Measurements from ENCODE around the gene LOXL1.
A peak's percentile ranks its signal among the peaks of the same experiment; 100 is the strongest.
"Not testable (repeated sequence)": the region's sequence is repeated elsewhere in the genome, so short reads cannot be mapped to it uniquely, and the experiment has no call there.

The LOXL1 gene

DNA sequence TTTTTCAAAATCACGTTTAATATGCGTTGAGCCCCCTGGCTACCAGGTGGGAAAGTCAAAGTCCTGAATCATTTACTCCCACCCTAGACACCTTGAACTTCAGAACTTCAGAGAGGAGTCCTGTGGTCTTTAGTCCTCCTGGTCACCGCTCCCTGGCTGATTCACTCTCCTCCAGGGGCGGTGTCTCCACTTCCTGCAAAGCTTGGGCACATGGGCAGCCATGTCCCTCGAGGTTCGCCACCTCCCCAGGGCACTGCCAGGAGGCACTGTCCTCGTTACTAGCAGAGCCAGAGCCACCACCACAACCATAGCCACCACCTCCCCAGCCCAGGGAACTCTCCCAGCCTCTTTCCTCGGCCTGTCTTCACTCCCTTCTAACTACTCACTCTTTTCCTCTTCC, 31.0 kb downstream of the LOXL1 start:
- H3K4me3 ChIP-seq (ENCODE audit: low read depth in 1 of 5, low read length in 5 of 5), result no peak overlapping the region
- H3K27ac ChIP-seq (ENCODE audit: low read depth, low read length), result no peak overlapping the region
- peak overlapping the region in 1 of 5 donors; percentile 48 for H3K9ac ChIP-seq (ENCODE audit: low read length in 5 of 5)
- no peaks in the 10 kb centered on the region for H3K27me3 ChIP-seq (ENCODE audit: control insufficient read depth in 5 of 5, insufficient read depth in 4 of 5, low read length in 5 of 5)
- H3K4me1 ChIP-seq (ENCODE audit: control insufficient read depth in 5 of 5, insufficient read depth in 5 of 5, low read length in 5 of 5), result peaks cover 0 to 38% (median 20%) of the 10 kb centered on the region in 5 donors
- no peaks in the 10 kb centered on the region for H3K9me3 ChIP-seq (ENCODE audit: control insufficient read depth in 5 of 5, low read length in 5 of 5)
- H3K36me3 ChIP-seq (ENCODE audit: control insufficient read depth in 5 of 5, insufficient read depth in 5 of 5, low read length in 5 of 5), result peaks cover 0 to 3% (median 0%) of the 10 kb centered on the region in 5 donors

DNA sequence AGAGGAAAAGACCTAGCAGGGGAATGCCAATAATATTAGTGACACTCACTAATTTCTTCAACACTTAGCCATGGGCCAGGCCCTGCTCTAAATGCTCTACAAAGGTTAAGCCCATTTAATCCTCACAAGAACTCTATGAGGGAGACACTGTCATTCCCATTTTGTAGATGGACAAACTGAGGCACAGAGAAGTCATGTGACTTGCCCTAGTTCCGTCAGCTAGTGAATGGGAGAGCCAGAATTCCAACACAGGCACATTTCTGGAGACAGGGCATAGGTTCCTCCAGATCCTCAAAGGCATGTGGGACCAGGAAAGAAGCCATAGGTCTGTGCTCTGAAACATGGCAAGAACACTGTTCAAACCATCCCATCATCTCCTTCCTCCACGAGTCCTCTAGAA, 31.5 kb downstream of the LOXL1 start:
- H3K9me3 ChIP-seq (ENCODE audit: control insufficient read depth in 5 of 5, low read length in 5 of 5), result no peaks in the 10 kb centered on the region
- H3K27me3 ChIP-seq (ENCODE audit: control insufficient read depth in 5 of 5, insufficient read depth in 4 of 5, low read length in 5 of 5), result no peaks in the 10 kb centered on the region
- H3K4me3 ChIP-seq (ENCODE audit: low read depth in 1 of 5, low read length in 5 of 5), result no peak overlapping the region
- no peak overlapping the region for H3K27ac ChIP-seq (ENCODE audit: low read depth, low read length)
- H3K4me1 ChIP-seq (ENCODE audit: control insufficient read depth in 5 of 5, insufficient read depth in 5 of 5, low read length in 5 of 5), result peaks cover 0 to 33% (median 16%) of the 10 kb centered on the region in 5 donors
- H3K36me3 ChIP-seq (ENCODE audit: control insufficient read depth in 5 of 5, insufficient read depth in 5 of 5, low read length in 5 of 5), result no peaks in the 10 kb centered on the region
- H3K9ac ChIP-seq (ENCODE audit: low read length in 5 of 5), result peak overlapping the region in 1 of 5 donors; percentile 48

DNA sequence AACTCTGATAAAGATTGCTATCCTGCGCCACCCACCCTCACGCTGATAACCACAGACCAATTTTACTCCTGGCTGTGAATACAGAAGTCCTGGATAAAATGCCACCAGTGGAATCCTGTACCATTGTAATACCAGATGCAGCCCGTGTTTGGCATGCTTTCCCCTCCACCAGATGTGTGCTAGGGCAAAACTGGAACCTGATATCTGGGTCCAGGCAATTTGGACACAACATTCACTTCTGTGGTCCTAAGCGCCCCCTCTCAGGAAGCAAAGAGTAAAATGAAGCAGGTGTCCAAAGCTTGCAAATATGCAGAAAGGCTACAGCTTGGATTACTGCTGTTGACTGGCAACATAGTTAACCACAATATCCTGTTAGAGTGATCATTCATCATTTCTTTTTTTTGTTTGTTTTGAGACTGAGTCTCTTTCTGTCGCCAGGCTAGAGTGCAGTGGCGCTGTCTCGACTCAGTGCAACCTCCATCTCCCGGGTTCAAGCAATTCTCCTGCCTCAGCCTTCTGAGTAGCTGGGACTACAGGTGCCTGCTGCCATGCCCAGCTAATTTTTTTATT, 32.8 kb downstream of the LOXL1 start:
- H3K9ac ChIP-seq (ENCODE audit: low read length in 5 of 5), result no peak overlapping the region
- H3K9me3 ChIP-seq (ENCODE audit: control insufficient read depth in 5 of 5, low read length in 5 of 5), result no peaks in the 10 kb centered on the region
- H3K4me1 ChIP-seq (ENCODE audit: control insufficient read depth in 5 of 5, insufficient read depth in 5 of 5, low read length in 5 of 5), result peaks cover 0 to 23% (median 7%) of the 10 kb centered on the region in 5 donors
- H3K36me3 ChIP-seq (ENCODE audit: control insufficient read depth in 5 of 5, insufficient read depth in 5 of 5, low read length in 5 of 5), result no peaks in the 10 kb centered on the region
- no peak overlapping the region for H3K27ac ChIP-seq (ENCODE audit: low read depth, low read length)
- H3K27me3 ChIP-seq (ENCODE audit: control insufficient read depth in 5 of 5, insufficient read depth in 4 of 5, low read length in 5 of 5), result no peaks in the 10 kb centered on the region
- H3K4me3 ChIP-seq (ENCODE audit: low read depth in 1 of 5, low read length in 5 of 5), result no peak overlapping the region

DNA sequence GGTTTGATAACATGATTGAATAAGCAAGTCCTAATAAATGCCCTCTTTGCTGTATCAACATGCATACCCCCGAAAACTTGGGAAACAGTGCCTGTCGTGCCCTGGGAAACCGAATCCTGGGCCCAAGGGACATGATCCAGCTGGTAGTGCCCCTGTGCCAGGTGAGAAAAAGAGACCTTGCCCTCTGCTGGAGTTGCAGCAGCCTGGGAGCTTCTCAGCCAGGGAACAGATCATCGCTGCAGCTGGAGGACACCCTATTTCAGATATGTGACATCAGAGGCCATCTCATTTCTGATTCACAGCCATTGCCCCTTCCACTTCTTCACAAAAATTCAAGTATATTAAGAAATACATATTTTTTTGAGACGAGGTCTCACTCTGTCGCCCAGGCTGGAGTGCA, 33.5 kb downstream of the LOXL1 start:
- Histone ChIP-seq H3K36me3 (ENCODE audit: control insufficient read depth in 5 of 5, insufficient read depth in 5 of 5, low read length in 5 of 5) (no peaks in the 10 kb centered on the region), H3K9ac (ENCODE audit: low read length in 5 of 5) (no peak overlapping the region), H3K9me3 (ENCODE audit: control insufficient read depth in 5 of 5, low read length in 5 of 5) (no peaks in the 10 kb centered on the region), H3K4me3 (ENCODE audit: low read depth in 1 of 5, low read length in 5 of 5) (no peak overlapping the region), H3K27ac (ENCODE audit: low read depth, low read length) (no peak overlapping the region), H3K27me3 (ENCODE audit: control insufficient read depth in 5 of 5, insufficient read depth in 4 of 5, low read length in 5 of 5) (no peaks in the 10 kb centered on the region), H3K4me1 (ENCODE audit: control insufficient read depth in 5 of 5, insufficient read depth in 5 of 5, low read length in 5 of 5) (peaks cover 0 to 25% (median 9%) of the 10 kb centered on the region in 5 donors)

DNA sequence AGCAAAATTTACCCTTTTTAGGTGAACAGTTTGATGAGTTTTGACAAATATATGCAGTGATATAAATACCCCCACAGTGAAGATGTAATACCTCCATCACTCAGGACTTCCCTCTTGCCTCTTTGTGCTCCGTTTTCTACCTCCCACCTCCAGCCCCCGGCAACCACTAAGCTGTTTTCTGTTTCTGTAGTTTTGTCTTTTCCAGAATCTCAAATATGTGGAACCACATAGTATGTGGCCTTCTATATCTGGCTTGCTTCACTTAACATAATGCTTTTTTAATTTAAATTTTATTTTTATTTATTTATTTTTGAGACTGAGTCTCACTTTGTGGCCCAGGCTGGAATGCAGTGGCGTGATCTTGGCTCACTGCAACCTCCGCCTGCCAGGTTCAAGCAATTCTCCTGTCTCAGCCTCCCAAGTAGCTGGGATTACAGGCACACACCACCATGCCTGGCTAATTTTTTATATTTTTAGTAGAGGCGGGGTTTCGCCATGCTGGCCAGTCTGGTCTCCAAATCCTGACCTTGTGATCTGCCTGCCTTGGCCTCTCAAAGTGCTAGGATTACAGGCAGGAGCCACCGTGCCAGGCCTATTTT, 34.3 kb downstream of the LOXL1 start:
- not testable (repeated sequence) for H3K9me3 ChIP-seq (ENCODE audit: control insufficient read depth in 5 of 5, low read length in 5 of 5); H3K27me3 ChIP-seq (ENCODE audit: control insufficient read depth in 5 of 5, insufficient read depth in 4 of 5, low read length in 5 of 5); H3K27ac ChIP-seq (ENCODE audit: low read depth, low read length); H3K36me3 ChIP-seq (ENCODE audit: control insufficient read depth in 5 of 5, insufficient read depth in 5 of 5, low read length in 5 of 5); H3K4me3 ChIP-seq (ENCODE audit: low read depth in 1 of 5, low read length in 5 of 5); H3K9ac ChIP-seq (ENCODE audit: low read length in 5 of 5)
- peaks cover 0 to 30% (median 12%) of the 10 kb centered on the region in 5 donors for H3K4me1 ChIP-seq (ENCODE audit: control insufficient read depth in 5 of 5, insufficient read depth in 5 of 5, low read length in 5 of 5)

DNA sequence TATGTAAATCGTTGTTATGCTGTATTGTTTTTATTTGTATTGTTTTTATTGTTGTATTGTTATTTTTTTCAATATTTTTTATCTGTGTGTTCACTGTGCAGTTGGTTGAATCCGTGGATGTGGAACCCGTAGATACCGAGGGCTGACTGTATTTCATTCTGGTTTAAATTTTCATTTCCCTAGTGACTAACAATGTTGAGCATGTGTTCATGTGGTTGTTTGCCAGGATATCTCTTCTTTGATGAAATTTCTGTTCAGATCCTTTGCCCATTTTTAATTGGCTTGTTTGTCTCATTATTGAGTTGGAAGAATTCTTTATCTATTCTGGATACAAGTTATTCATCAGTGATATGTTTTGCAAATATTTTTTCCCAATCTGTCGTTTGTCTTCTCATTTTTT, 36.2 kb downstream of the LOXL1 start:
- Histone ChIP-seq H3K4me3 (ENCODE audit: low read depth in 1 of 5, low read length in 5 of 5) (no peak overlapping the region), H3K4me1 (ENCODE audit: control insufficient read depth in 5 of 5, insufficient read depth in 5 of 5, low read length in 5 of 5) (peaks cover 0 to 22% (median 5%) of the 10 kb centered on the region in 5 donors), H3K27me3 (ENCODE audit: control insufficient read depth in 5 of 5, insufficient read depth in 4 of 5, low read length in 5 of 5) (peaks cover 0 to 5% (median 0%) of the 10 kb centered on the region in 5 donors), H3K27ac (ENCODE audit: low read depth, low read length) (no peak overlapping the region), H3K9ac (ENCODE audit: low read length in 5 of 5) (no peak overlapping the region), H3K36me3 (ENCODE audit: control insufficient read depth in 5 of 5, insufficient read depth in 5 of 5, low read length in 5 of 5) (no peaks in the 10 kb centered on the region), H3K9me3 (ENCODE audit: control insufficient read depth in 5 of 5, low read length in 5 of 5) (no peaks in the 10 kb centered on the region)

DNA sequence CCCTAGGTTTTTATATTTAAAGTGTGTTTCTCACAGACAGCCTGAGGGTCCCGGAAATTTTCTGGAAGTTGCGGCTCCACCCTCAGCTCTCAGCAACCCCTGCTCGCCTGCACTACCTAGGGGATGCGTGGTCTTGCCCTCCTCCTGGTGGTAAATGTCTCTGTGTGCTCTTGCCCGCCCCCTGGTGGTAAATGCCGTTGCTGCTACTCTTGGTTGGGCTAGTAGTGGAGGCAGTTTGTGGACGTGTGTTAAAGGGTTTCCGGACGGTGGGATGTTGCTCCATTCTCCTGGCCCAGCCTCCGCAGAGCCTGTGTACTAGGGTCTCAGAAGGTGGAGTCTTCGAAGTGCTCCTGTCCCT, 38.5 kb downstream of the LOXL1 start:
- Histone ChIP-seq H3K4me3 (ENCODE audit: low read depth in 1 of 5, low read length in 5 of 5) (peak overlapping the region in 1 of 5 donors; percentile 15), H3K27me3 (ENCODE audit: control insufficient read depth in 5 of 5, insufficient read depth in 4 of 5, low read length in 5 of 5) (peaks cover 0 to 5% (median 0%) of the 10 kb centered on the region in 5 donors), H3K9me3 (ENCODE audit: control insufficient read depth in 5 of 5, low read length in 5 of 5) (no peaks in the 10 kb centered on the region), H3K9ac (ENCODE audit: low read length in 5 of 5) (no peak overlapping the region), H3K36me3 (ENCODE audit: control insufficient read depth in 5 of 5, insufficient read depth in 5 of 5, low read length in 5 of 5) (no peaks in the 10 kb centered on the region), H3K4me1 (ENCODE audit: control insufficient read depth in 5 of 5, insufficient read depth in 5 of 5, low read length in 5 of 5) (peaks cover 0 to 14% (median 5%) of the 10 kb centered on the region in 5 donors), H3K27ac (ENCODE audit: low read depth, low read length) (no peak overlapping the region)

DNA sequence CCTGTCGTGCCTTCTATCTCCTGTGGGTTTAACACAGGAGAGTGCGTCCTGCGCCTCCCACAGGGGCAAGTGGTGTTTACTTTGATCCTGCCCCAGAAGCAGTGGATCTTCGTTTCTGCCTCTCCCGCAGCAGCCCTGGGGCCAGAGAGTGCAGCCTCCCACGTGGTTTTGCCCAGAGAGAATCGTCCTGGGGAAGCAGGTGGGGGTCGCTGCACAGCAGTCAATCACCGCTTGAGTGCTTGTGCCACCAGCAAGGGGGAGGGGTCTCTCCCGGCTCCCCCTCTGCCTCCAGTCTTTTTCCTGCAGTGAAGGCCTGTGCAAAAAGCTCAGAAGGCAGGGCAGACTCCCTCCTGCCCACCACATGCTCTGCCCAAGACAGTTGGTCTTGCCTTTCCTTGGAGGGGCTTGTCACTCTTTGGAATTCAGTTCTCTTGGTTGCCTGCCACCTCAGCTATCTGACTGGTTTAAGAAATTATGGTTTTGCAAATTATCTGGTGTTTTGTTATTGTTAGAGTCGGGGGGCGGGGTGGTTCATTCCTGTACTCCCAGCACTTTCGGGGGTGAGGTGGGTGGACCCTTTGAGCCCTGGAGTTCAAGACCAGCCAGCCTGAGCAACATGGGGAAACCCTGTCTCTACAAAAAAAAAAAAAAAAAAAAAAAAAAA, 39.0 kb downstream of the LOXL1 start:
- H3K9me3 ChIP-seq (ENCODE audit: control insufficient read depth in 5 of 5, low read length in 5 of 5), result no peaks in the 10 kb centered on the region
- no peaks in the 10 kb centered on the region for H3K36me3 ChIP-seq (ENCODE audit: control insufficient read depth in 5 of 5, insufficient read depth in 5 of 5, low read length in 5 of 5)
- peaks cover 0 to 5% (median 0%) of the 10 kb centered on the region in 5 donors for H3K27me3 ChIP-seq (ENCODE audit: control insufficient read depth in 5 of 5, insufficient read depth in 4 of 5, low read length in 5 of 5)
- peaks cover 0 to 10% (median 5%) of the 10 kb centered on the region in 5 donors for H3K4me1 ChIP-seq (ENCODE audit: control insufficient read depth in 5 of 5, insufficient read depth in 5 of 5, low read length in 5 of 5)
- no peak overlapping the region for H3K9ac ChIP-seq (ENCODE audit: low read length in 5 of 5)
- H3K27ac ChIP-seq (ENCODE audit: low read depth, low read length), result no peak overlapping the region
- H3K4me3 ChIP-seq (ENCODE audit: low read depth in 1 of 5, low read length in 5 of 5), result peak overlapping the region in 1 of 5 donors; percentile 15

DNA sequence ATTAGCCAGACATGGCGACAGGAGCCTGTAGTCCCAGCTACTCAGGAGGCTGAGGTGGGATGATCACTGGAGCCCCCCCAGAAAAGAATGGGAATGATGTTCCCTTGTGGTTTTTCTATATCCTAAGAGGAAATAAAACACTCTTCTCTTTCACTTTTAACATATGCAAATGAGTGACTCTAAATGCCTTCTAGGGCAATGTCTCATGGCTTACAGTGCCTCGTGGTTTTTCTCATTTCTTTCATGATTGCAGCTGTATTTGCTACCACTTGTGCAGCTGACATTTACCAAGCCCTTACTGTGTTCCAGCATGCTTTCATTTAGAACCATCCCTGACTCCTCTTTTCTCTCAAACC, 39.5 kb downstream of the LOXL1 start:
- no peak overlapping the region for H3K9ac ChIP-seq (ENCODE audit: low read length in 5 of 5)
- H3K4me1 ChIP-seq (ENCODE audit: control insufficient read depth in 5 of 5, insufficient read depth in 5 of 5, low read length in 5 of 5), result peaks cover 0 to 10% (median 5%) of the 10 kb centered on the region in 5 donors
- H3K27ac ChIP-seq (ENCODE audit: low read depth, low read length), result no peak overlapping the region
- peaks cover 0 to 5% (median 0%) of the 10 kb centered on the region in 5 donors for H3K27me3 ChIP-seq (ENCODE audit: control insufficient read depth in 5 of 5, insufficient read depth in 4 of 5, low read length in 5 of 5)
- H3K9me3 ChIP-seq (ENCODE audit: control insufficient read depth in 5 of 5, low read length in 5 of 5), result no peaks in the 10 kb centered on the region
- H3K36me3 ChIP-seq (ENCODE audit: control insufficient read depth in 5 of 5, insufficient read depth in 5 of 5, low read length in 5 of 5), result no peaks in the 10 kb centered on the region
- H3K4me3 ChIP-seq (ENCODE audit: low read depth in 1 of 5, low read length in 5 of 5), result no peak overlapping the region

DNA sequence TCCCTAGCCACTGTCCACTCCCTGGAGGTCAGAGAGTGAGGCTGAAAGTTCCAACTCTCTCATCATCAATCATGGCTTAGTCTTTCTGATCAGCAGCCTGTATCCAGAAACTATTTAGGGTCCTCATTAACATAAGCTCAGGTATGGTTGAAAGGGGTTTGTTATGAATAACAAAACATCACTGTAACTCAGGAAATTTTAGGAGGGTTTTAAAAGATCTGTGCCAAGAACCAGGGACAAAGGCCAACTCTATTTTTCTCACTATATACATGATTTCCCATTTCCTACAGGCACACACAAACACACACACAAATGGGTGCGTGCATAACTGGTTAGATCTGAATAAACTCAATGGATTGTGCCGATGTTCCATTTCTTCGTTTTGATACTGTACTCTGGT, 42.2 kb downstream of the LOXL1 start:
- Histone ChIP-seq H3K36me3 (ENCODE audit: control insufficient read depth in 5 of 5, insufficient read depth in 5 of 5, low read length in 5 of 5) (no peaks in the 10 kb centered on the region), H3K27ac (ENCODE audit: low read depth, low read length) (no peak overlapping the region), H3K4me1 (ENCODE audit: control insufficient read depth in 5 of 5, insufficient read depth in 5 of 5, low read length in 5 of 5) (peaks cover 0 to 19% (median 15%) of the 10 kb centered on the region in 5 donors), H3K9ac (ENCODE audit: low read length in 5 of 5) (no peak overlapping the region), H3K9me3 (ENCODE audit: control insufficient read depth in 5 of 5, low read length in 5 of 5) (no peaks in the 10 kb centered on the region), H3K27me3 (ENCODE audit: control insufficient read depth in 5 of 5, insufficient read depth in 4 of 5, low read length in 5 of 5) (peaks cover 0 to 5% (median 0%) of the 10 kb centered on the region in 5 donors), H3K4me3 (ENCODE audit: low read depth in 1 of 5, low read length in 5 of 5) (no peak overlapping the region)

Measured in subcutaneous abdominal adipose tissue (tissue), 5 donors.